GM19023 (cell line): ENCODE results near the gene SCD5.
"Not testable (repeated sequence)": the region's sequence is repeated elsewhere in the genome, so short reads cannot be mapped to it uniquely, and the experiment has no call there.

Source experiments
- ATAC-seq: cut with Tn5 transposase; IDR thresholded peaks from one replicate; pipeline ENCODE4 v1.9.1; 2021; ENCODE audit warnings: mild to moderate bottlenecking, moderate library complexity; ENCODE audit not compliant: unreplicated experiment

The SCD5 gene

DNA sequence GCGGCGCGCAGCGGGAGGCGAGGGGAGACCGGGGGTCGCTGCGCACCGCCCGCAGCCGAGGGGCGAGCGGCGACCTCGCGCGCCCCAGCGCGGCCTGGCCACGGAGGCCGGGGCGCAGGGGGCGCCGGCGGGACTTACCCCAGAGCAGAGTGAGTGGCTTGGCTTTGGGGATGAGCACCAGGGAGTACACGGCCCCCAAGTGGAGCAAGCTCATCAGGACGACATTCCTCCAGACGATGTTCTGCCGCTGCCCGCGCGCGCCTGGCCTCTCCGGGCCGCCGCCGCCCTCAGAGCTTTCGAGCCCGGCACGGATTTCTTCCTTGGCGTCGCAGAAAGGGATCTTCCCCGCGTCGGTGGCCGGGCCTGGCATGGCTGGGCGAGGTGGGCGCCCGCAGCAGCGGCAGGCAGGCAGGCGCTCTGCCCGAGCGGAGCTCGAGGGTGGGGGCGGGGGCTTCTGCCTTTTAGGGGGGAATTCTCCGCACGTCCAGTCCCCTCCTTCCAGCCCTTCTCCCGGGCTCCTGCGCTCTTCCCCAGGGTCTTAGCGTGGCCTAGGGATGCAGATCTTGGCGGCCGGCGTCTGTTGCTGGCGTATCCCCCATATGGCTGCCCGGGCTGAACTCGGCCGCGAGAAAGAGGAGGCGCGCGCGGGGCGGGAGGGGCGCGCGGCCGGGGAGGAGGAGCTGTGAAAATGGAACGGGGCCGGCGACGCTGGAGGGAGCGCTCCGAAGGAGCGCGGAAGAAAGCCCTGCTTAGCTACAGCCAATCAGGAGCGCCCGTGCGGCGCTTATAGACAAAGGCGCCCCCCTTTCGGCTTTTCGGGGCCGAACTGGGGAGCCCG, at the start of gene SCD5:
TSS of gene SCD5 (minus strand) at position 629 of the 838 bp plus-strand sequence. CDS start at position 370, 259 bp downstream.
- peak; percentile 85 for ATAC-seq

DNA sequence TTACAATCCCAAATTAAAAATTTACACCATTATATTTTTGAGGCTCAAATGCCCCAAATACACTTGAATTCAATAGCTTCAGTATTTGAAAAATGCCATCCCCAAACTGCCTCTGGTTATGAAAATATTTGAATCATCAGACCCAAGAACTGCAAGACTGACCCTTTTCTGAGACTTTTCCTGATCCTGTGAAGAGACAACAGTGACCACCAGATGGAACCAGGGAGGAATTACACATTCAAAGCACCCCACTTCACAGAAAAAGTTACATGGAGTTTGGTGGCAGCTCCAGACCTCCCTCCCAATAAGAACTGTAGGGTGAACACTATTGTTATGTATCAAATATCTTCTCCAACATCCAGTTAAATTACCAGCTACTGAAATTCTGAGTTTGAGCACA, 44.0 kb upstream of the SCD5 start:
- no peak for ATAC-seq

DNA sequence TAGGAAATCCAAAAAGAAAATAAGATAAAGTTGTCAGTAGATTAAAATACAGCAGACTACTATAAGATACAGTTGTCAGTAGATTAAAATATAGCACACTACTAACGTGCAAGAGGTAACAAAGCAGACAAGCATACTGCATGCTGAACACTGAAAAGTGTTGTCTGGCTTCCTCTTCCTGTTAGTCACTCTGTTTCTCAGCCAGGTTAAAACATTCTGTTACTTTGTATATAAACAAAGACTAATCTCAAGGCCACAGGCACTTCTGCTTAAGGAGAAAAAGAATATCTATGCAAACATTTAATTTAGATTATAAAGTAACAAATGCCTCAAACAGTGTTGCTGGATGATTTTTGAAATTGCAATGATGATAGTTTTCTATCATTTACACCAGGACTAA, 41.0 kb upstream of the SCD5 start:
- ATAC-seq: no peak

DNA sequence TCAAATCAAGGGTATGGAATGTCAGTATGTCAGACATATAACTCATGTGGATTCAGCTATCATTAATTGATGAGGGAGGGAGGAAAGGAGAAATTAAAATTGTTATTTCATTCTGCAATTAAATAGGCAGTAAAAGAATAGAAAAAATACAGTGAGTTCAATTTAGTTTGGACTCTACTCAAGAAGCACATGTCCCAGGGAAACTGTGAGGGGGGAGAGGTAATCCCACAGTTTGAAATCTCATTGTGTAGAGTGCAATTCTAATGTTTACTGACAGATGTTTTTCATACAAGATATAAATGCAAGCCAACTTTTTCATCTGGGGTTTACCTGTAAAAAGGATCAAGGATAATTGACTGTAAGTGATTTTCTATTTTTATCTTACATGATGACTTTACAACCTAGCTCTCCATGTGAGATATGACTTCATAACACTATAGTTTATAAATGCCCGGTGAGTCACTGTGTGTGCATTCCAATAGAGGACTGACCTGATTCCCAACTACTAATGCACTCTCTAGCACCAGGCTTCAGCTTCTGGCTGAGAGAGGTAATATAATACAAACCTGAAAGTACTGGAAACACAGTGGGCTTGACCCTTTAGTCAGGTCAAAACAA, 35.2 kb upstream of the SCD5 start:
- no peak for ATAC-seq

DNA sequence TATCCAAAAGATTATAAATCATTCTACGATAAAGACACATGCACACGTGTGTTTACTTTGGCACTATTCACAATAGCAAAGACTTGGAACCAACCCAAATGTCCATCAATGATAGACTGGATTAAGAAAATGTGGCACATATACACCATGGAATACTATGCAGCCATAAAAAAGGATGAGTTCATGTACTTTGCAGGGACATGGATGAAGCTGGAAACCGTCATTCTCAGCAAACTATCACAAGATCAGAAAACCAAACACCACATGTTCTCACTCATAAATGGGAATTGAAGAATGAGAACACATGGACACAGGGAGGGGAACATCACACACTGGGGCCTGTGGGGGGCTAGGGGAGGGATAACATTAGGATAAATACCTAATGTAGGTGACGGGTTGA, 34.5 kb upstream of the SCD5 start:
- not testable (repeated sequence) for ATAC-seq

DNA sequence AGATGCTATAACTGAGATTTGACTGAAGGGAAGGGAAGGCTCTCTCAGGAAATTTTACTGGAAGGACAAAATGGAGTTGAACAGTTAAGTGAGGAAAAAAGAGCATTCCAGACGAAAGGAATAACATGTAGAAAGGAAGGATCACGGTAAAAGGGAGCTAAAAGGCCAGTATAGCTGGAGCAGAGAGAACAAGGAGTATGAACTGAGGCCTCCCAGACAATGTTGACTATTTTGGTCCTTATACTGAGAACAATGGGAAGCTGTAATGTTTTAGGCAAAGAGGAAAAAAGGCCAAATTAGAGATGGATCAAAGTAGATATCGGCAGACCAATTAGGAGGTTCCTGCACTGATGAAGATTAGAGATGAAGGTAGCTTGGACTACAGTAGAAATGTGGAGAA, 26.8 kb upstream of the SCD5 start:
- no peak for ATAC-seq

DNA sequence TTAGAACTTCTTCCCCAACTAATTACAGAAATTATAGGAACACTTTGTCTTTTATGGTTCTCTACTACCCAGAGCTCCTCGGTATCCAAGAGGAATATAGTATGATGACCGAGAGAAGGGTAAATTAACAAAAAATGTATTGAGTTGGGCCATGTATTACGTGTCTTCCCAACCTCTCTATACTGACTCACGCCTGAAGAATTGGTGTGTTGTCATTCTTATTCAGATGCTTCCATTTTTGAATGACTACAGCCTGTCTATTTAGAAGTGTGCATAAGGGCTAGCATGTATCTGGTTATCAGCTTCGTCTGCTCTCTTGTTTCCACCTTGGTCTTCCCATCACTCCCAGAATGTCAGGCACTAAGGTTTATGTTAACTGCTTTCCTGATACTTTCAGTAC, 24.5 kb upstream of the SCD5 start:
- ATAC-seq: no peak

DNA sequence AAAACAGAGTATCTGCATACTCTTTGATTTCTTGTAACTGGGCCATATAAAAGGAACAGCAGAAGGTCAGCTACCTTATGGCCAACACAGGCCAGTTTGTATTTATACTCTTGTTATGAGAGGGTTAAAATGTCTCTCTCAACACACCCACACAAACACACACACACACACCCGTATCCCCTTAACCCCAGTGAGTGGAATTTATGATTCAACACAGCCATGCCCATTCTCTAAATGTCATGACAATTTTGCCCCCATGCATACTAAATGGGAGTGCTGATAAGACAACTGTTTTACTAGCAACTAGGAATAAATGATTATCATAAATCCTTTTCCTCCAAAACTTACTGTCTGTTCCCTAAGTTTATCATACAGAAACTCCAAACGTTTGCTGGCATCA, 22.1 kb upstream of the SCD5 start:
- no peak for ATAC-seq

DNA sequence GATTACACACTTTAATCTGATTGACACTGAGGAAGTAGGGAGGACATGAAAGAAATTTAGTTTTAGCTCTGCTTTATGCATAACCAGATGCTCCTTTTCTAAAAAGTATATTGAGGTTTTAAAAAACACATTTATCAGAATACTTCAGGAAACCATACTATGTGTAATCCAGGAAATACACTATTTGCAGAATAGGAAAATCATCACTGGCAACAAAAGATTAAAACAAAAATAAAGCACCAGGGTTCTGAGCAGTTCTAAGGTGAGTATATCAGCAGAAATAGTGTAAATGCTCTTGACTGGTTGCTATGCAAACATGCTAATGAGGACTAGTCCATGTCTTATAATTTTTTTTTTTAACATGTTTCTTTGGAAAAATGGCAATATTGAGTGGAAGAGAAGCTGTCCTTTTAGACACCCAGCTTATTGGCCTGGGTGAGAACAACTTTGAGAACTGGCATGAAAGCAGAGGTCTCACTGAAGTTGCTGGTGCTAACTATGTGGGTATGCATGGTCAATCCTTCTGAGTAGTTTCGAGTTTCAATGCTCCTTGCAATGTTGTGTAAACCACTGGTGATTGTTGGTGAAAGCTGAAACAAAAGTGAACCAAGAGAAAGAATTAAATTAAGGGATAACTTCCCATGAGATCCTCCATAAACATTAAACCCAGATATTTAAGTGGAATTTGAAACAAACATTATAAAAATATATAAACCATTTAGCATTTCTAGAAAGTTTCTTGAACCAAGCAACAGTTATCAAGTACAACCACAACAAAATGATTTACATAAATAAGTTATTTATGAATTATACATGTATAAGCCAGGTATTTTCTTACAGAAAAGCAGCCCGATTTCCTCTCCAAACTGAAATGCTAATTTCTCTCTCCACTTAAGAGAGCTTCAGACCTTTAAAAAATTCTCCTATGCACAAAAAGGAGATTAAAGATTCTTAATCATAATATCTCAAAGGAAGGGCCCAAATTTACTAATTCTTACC, 20.4 kb upstream of the SCD5 start:
- no peak for ATAC-seq

DNA sequence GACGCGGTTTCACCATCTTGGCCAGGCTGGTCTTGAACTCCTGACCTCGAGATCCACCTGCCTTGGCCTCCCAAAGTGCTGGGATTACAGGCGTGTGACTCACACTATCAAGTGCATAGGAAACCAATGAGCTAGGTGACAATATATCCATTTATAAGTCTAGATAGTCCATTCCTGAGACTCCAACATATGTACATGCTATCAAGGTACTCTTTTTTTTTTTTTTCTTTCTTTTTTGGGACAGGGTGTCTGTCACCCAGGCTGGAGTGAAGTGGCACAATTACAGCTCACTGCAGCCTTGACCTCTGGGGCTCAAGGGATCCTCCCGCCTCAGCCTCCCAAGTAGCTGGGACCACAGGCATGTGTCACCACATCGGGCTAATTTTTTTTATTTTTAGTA, 18.3 kb upstream of the SCD5 start:
- not testable (repeated sequence) for ATAC-seq

DNA sequence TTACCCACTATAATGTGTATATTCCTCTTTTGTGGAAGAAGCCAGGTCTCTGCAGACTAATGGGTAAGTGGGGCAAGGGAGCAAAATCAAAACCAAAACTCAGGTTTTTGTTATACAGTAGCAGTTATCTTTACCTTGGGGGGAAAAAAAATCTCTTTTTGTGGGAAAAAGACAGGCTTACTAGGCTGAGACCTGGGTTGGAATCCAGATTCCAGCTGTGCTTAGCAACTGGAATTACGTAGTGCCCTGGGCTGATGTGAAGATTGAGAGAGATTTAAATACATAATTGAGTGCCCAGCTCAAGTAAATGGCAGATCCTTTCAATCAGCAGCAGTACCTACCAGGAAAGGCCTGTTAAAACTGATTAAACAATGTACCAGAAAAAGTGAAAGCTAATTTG, 15.4 kb upstream of the SCD5 start:
- no peak for ATAC-seq

DNA sequence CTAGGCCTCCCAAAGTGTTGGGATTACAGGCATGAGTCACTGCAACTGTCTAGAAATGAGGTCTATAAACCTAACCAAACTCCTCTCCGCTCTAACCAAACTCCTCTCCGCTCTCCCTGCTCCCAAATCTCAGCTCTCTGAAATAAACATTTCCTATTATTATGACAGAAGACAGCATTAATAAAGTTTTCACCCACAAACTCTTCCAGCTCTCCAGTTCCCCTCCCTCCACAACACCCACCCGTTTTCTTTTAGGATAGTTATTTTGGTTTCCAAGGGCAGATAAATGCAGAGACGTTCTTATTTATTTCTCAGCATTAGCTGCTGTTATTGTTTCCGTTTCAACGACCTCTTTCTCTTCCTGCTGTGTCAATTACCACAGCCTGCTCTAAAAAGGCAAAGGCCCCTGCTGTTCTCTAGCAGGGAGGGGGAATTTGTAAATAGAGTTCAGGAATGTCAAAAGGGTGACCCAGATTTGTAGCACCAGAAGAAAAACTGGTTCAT, 13.3 kb upstream of the SCD5 start:
- no peak for ATAC-seq

DNA sequence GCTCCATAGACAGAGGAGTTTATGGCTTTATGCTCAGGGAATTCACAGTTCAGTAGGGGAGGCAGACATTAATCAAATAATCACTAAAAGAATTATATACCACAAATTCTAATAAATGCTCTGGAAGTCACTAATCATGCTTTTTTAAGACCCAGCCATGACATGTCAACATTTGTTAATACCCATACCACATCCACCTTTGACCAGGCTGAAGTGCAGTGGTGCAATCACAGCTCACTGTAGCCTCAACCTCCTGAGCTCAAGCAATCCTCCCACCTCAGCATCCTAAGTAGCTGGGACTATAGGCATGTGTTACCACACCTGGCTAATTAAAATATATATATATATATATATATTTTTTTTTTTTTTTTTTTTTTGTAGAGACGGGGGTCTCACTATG, 12.8 kb upstream of the SCD5 start:
- ATAC-seq: no peak

DNA sequence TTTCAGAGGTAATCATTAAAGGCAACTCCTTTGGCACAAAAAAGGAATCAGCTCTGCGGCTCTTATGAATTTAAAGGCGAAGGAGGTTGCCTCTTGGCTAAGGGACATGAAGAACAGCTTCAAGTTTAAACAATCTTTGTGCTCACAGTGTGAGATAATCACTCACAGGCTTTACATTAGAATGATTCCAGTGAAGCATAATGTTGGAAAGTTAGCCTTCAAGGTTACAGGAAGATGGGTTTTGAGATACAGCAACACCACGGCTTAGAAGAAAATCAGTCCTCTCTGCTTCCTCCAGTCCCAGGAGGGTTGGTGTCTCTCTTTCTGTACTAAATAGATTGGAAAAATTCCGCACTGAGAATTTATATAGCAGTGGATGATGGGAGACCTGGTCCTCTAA, 11.6 kb upstream of the SCD5 start:
- ATAC-seq: no peak

DNA sequence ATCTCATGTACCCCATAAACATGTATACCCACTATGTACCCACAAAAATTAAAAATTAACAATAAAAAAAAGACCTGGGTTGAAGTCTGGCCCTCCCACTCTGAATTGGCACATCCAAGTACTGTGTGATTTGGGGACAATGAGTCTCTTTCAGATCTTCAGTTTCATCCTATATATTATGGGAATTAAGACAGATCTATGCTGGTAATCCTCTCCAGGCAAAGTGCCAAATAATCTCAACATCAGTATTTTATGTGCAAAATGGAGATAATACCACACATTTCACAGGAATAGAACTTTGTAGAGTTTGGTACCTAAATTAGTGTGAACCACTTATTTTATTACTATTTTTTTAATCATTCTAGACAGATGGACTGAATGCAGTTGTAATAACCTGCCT, 11.0 kb upstream of the SCD5 start:
- no peak for ATAC-seq

DNA sequence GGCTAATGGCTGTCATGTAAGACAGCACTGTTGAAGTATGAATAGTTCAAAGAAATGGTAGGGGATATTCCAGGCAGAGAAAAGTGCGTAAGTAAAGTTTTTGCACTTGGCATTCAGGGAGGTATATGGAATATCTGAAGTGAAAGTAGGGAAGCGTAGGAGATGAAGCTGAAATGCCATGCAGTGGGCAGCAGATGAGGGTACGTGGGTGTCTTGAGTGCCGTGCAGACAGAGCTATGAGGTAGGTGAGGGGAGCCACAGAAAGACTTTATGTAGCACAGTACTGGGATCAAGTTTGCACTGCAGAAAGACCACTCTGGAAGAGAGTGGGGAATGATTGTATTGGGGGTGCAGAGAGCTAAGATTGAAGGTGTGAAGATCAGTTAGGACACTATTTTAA, 5.2 kb upstream of the SCD5 start:
- no peak for ATAC-seq

DNA sequence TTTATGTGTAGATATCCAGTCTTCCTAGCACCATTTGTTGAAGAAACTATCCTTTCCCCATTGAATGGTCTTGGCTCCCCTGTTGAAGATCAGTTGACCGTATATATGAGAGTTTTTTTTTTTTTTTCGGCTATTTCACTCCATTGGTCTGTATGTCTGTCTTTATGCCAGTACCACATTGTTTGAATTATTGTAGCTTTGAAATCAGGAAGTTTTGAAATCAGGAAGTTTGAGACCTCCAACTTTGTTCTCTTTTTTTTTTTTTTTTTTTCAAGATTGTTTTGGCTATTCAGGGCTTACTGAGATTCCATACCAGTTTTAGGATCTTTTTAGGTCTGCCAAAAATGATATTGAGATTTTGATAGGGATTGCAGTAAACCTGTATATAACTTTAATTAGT, 4.3 kb upstream of the SCD5 start:
- no peak for ATAC-seq

DNA sequence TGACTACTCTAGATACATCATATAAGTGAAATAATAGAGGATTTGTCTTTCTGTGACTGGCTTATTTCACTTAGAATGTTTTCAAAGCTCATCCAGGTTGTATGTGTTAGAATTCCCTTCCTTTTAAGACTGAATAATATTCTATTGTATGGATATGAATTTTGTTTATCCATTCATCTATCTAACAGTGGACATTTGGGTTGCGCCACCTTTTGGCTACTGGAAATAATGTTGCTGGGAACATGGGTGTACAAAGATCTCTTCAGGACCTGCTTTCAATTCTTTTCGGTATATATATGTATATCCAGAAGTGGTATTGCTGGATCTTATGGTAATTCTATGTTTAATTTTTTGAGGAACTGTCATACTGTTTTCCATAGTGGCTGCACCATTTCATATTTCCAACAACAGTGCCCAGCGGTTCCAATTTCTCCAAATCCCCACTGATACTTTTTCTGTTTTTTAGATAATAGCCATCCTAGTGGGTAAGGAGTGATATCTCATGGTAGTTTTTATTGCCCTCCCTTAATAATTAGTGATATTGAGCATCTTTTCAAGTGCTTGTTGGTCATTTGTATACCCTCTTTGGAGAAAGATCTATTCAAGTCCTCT, 3.4 kb upstream of the SCD5 start:
- ATAC-seq: no peak

DNA sequence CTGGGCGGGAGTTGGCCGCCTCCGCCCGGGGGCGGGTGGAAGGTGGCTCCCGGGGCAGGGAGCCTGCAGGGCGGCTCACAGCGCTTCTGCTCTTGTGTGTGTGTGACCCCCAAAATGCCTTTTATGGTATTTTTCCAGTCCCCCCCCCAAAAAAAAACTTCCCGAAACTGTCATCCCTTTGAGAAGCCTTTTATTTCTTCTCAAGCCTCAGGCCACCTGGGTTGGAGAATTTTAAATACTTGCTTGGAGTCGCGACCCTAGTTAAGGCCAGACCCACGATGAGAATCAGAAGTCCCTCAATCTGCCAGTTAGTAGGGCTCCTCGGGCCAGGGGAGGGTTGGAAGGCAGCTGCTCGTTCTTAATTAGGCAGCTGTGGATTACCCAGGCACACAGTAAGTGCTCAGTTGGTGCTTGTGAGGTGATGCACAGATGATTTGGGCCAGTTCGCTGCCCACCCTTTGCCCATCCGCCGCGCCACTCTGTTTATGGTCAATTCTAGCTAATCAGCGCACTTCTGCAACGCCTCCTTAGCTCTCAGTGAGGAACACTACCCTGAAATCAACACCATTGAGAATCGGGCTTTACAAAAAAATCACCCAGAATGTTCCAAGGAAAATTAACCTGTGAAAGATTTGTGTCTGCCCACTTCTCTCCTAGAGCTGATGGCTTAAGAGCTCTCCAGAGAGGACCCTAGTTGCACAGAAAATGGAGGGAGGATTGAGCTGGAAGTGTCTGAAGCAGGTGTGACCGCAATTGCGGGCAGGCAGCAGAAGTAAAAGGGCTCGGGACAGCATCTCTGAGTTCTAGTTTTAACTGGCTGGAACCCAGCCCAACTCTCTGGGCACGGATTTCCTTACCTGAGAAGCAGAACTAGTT, 648 bp upstream of the SCD5 start:
- ATAC-seq: peak; percentile 19
